H9 (cell line): ENCODE data around the gene GLP2R. TPM values are rescaled to one million over a fixed set of nuclear protein-coding genes. Genes with fewer than 3 reads are reported as not detected.

Source experiments
- DNase-seq: peaks from one replicate; pipeline ENCODE4 v3.0.0-alpha.2; 2017
- H2AFZ ChIP-seq: one replicate; pipeline ENCODE4 v1.6.1; 2013; ENCODE audit warnings: mild to moderate bottlenecking, low read length, control low read depth, moderate library complexity
- H2AK5ac ChIP-seq: 2 replicates; pipeline ENCODE4 v1.6.1; 2013; ENCODE audit warnings: low read length, control low read depth, mixed read lengths; ENCODE audit not compliant: insufficient read length
- H2BK120ac ChIP-seq: one replicate; pipeline ENCODE4 v1.6.1; 2013; ENCODE audit warnings: low read depth, mild to moderate bottlenecking, low read length, control low read depth, inconsistent platforms; ENCODE audit not compliant: poor library complexity, severe bottlenecking
- H2BK12ac ChIP-seq: 2 replicates; pipeline ENCODE4 v1.6.1; 2013; ENCODE audit warnings: low read length, control low read depth, mixed read lengths, low read depth; ENCODE audit not compliant: insufficient read length
- H2BK15ac ChIP-seq: 2 replicates; pipeline ENCODE4 v1.6.1; 2013; ENCODE audit warnings: low read depth, low read length, control low read depth
- H2BK20ac ChIP-seq: one replicate; pipeline ENCODE4 v1.6.1; 2013; ENCODE audit warnings: low read depth, mild to moderate bottlenecking, low read length, control low read depth, inconsistent platforms; ENCODE audit not compliant: poor library complexity, severe bottlenecking
- H2BK5ac ChIP-seq: 2 replicates; pipeline ENCODE4 v1.6.1; 2013; ENCODE audit warnings: low read length, control low read depth, mixed read lengths; ENCODE audit not compliant: insufficient read length
- H3K14ac ChIP-seq: 2 replicates; pipeline ENCODE4 v1.6.1; 2013; ENCODE audit warnings: low read length, control low read depth; ENCODE audit not compliant: insufficient read depth
- H3K18ac ChIP-seq: 2 replicates; pipeline ENCODE4 v1.6.1; 2013; ENCODE audit warnings: low read depth, mild to moderate bottlenecking, mixed read lengths, low read length, control low read depth; ENCODE audit not compliant: insufficient read length
- H3K23ac ChIP-seq: 2 replicates; pipeline ENCODE4 v1.6.1; 2013; ENCODE audit warnings: low read length, control low read depth, mixed read lengths, low read depth; ENCODE audit not compliant: insufficient read length
- H3K23me2 ChIP-seq: 2 replicates; pipeline ENCODE4 v1.6.1; 2013; ENCODE audit warnings: low read depth, mild to moderate bottlenecking, mixed read lengths, low read length, control low read depth; ENCODE audit not compliant: insufficient read length, poor library complexity, severe bottlenecking
- H3K27ac ChIP-seq: 2 replicates; pipeline ENCODE4 v1.5.1; 2013; ENCODE audit warnings: low read length, control low read depth, mixed read lengths, low read depth; ENCODE audit not compliant: insufficient read length
- H3K27me3 ChIP-seq: 2 replicates; pipeline ENCODE4 v1.6.1; 2013; ENCODE audit warnings: low read length, control low read depth, inconsistent platforms; ENCODE audit not compliant: insufficient read depth
- H3K4ac ChIP-seq: 2 replicates; pipeline ENCODE4 v1.6.1; 2013; ENCODE audit warnings: low read depth, mild to moderate bottlenecking, control low read depth, inconsistent platforms, low read length, moderate library complexity
- H3K4me1 ChIP-seq: 2 replicates; pipeline ENCODE4 v1.6.1; 2013; ENCODE audit warnings: low read length, control low read depth, inconsistent platforms; ENCODE audit not compliant: insufficient read depth
- H3K4me2 ChIP-seq: 2 replicates; pipeline ENCODE4 v1.6.1; 2013; ENCODE audit warnings: low read length, control low read depth, mixed read lengths; ENCODE audit not compliant: insufficient read length, insufficient read depth
- H3K56ac ChIP-seq: 2 replicates; pipeline ENCODE4 v1.6.1; 2013; ENCODE audit warnings: low read depth, mild to moderate bottlenecking, mixed read lengths, low read length, control low read depth; ENCODE audit not compliant: insufficient read length
- H3K79me1 ChIP-seq: 2 replicates; pipeline ENCODE4 v1.6.1; 2013; ENCODE audit warnings: low read depth, mild to moderate bottlenecking, moderate library complexity, low read length, control low read depth, inconsistent platforms; ENCODE audit not compliant: insufficient read depth, poor library complexity, severe bottlenecking
- H3K79me2 ChIP-seq: 2 replicates; pipeline ENCODE4 v1.6.1; 2013; ENCODE audit warnings: low read length, control low read depth, inconsistent platforms; ENCODE audit not compliant: insufficient read depth
- H3K9ac ChIP-seq: 2 replicates; pipeline ENCODE4 v1.6.1; 2013; ENCODE audit warnings: low read length, control low read depth, mixed read lengths; ENCODE audit not compliant: insufficient read length; ENCODE audit errors: extremely low read depth
- H3K9me3 ChIP-seq: one replicate; pipeline ENCODE4 v1.6.1; 2013; ENCODE audit warnings: low read depth, low read length, inconsistent platforms; ENCODE audit not compliant: control insufficient read depth
- H3T11ph ChIP-seq: one replicate; pipeline ENCODE4 v1.6.1; 2013; ENCODE audit warnings: mild to moderate bottlenecking, low read length, control low read depth, inconsistent platforms
- H4K20me1 ChIP-seq: one replicate; pipeline ENCODE4 v1.6.1; 2013; ENCODE audit not compliant: control insufficient read depth, insufficient read length, insufficient read depth
- H4K5ac ChIP-seq: 2 replicates; pipeline ENCODE4 v1.6.1; 2013; ENCODE audit warnings: low read depth, mild to moderate bottlenecking, mixed read lengths, low read length, control low read depth; ENCODE audit not compliant: insufficient read length
- H4K8ac ChIP-seq: replicated peaks from 2 replicates; pipeline ENCODE4 v1.6.1; 2013; ENCODE audit warnings: low read length, control low read depth, mixed read lengths, low read depth; ENCODE audit not compliant: insufficient read length
- H4K91ac ChIP-seq: 2 replicates; pipeline ENCODE4 v1.6.1; 2013; ENCODE audit warnings: low read depth, mild to moderate bottlenecking, moderate library complexity, mixed read lengths, low read length, control low read depth; ENCODE audit not compliant: insufficient read length
- H3K27ac Mint-ChIP-seq, 3 experiments: 2 replicates in 2 of 3; 3 replicates in 1 of 3; pipeline ENCODE4 v1.8.0; 2020 to 2021; ENCODE audit warnings: mixed read lengths in 3 of 3, mild to moderate bottlenecking in 1 of 3, moderate library complexity in 1 of 3
- H3K27me3 Mint-ChIP-seq: 2 replicates; pipeline ENCODE4 v1.8.0; 2021; ENCODE audit warnings: low read depth, mild to moderate bottlenecking, moderate library complexity, mixed read lengths
- H3K36me3 Mint-ChIP-seq, 3 experiments: 2 replicates in 2 of 3; 3 replicates in 1 of 3; pipeline ENCODE4 v1.8.0; 2020 to 2021; ENCODE audit warnings: low read depth in 3 of 3, mixed read lengths in 3 of 3; ENCODE audit not compliant: insufficient read depth in 1 of 3
- H3K4me1 Mint-ChIP-seq, 2 experiments: 2 replicates each; pipeline ENCODE4 v1.8.0; 2020; ENCODE audit warnings: mixed read lengths in 2 of 2
- H3K4me3 Mint-ChIP-seq, 2 experiments: 2 replicates in 1 of 2; 3 replicates in 1 of 2; pipeline ENCODE4 v1.8.0; 2020 to 2021; ENCODE audit warnings: mild to moderate bottlenecking in 2 of 2, mixed read lengths in 2 of 2, moderate library complexity in 1 of 2
- H3K9me3 Mint-ChIP-seq, 2 experiments: 2 replicates in 1 of 2; 3 replicates in 1 of 2; pipeline ENCODE4 v1.8.0; 2020; ENCODE audit warnings: mild to moderate bottlenecking in 2 of 2, mixed read lengths in 2 of 2, moderate library complexity in 1 of 2
- CTCF ChIP-seq: fragments of 200-600 bp; sonication (generic); conservative IDR thresholded peaks from 3 replicates; pipeline ENCODE4 v1.8.0; 2021; ENCODE audit warnings: antibody characterized with exemption, mild to moderate bottlenecking
- total RNA-seq: library from RNA; stranded (reverse); gene quantifications from 2 replicates; pipeline ENCODE4 v1.2.1, GENCODE V29; 2021

GLP2R gene
- total RNA-seq, 1 experiment from 2014 or later = not detected

- no peak overlapping the region for H4K91ac ChIP-seq
- Mint-ChIP-seq H3K36me3 (no peaks in the 10 kb centered on the region), H3K4me1 (peaks cover 5 to 19% of the 10 kb centered on the region in 2 experiments; a peak in 3 of 4 replicates), H3K4me3 (no peak overlapping the region), H3K9me3 (no peaks in the 10 kb centered on the region), H3K27ac (0 out of 7 replicates have a peak overlapping the region, but pooled peaks of 1 of the 3 experiments have one; percentile 69), H3K27me3 (peaks cover 11% of the 10 kb centered on the region)
- H2BK5ac ChIP-seq = no peak overlapping the region
- no peaks in the 10 kb centered on the region for H3K23me2 ChIP-seq
- no peaks in the 10 kb centered on the region for H4K20me1 ChIP-seq
- H4K5ac ChIP-seq = no peak overlapping the region
- no peak overlapping the region for H2BK20ac ChIP-seq
- H3K9ac ChIP-seq = no peak overlapping the region
- no peak overlapping the region for H2AFZ ChIP-seq
- H3K23ac ChIP-seq = no peak overlapping the region
- no peak overlapping the region for H3K56ac ChIP-seq
- H3K18ac ChIP-seq = no peak overlapping the region
- no peak overlapping the region for H4K8ac ChIP-seq
- no peak overlapping the region for H2BK120ac ChIP-seq
- H3K79me2 ChIP-seq = no peaks in the 10 kb centered on the region
- no peak overlapping the region for H3K4ac ChIP-seq
- no peaks in the 10 kb centered on the region for H3K79me1 ChIP-seq
- no peak overlapping the region for H3K27ac ChIP-seq
- H3K4me2 ChIP-seq = no peak overlapping the region
- no peak overlapping the region for H3K14ac ChIP-seq
- no peak overlapping the region for H2BK15ac ChIP-seq
- no peak for TF ChIP-seq CTCF
- no peak for DNase-seq
- H2AK5ac ChIP-seq = no peak overlapping the region
- no peak overlapping the region for H3T11ph ChIP-seq
- no peaks in the 10 kb centered on the region for H3K9me3 ChIP-seq
- H3K4me1 ChIP-seq = no peaks in the 10 kb centered on the region
- H2BK12ac ChIP-seq = no peak overlapping the region
- H3K27me3 ChIP-seq = no peaks in the 10 kb centered on the region; the same call in 1 of the 2 replicates
Observed at GRCh38 chr17:9895923-9896322, 70.2 kb downstream of the GLP2R start.
